ENCODE measurements around the gene FGFRL1.
"Not testable (repeated sequence)": the region's sequence is repeated elsewhere in the genome, so short reads cannot be mapped to it uniquely, and the experiment has no call there.

The FGFRL1 gene

DNA sequence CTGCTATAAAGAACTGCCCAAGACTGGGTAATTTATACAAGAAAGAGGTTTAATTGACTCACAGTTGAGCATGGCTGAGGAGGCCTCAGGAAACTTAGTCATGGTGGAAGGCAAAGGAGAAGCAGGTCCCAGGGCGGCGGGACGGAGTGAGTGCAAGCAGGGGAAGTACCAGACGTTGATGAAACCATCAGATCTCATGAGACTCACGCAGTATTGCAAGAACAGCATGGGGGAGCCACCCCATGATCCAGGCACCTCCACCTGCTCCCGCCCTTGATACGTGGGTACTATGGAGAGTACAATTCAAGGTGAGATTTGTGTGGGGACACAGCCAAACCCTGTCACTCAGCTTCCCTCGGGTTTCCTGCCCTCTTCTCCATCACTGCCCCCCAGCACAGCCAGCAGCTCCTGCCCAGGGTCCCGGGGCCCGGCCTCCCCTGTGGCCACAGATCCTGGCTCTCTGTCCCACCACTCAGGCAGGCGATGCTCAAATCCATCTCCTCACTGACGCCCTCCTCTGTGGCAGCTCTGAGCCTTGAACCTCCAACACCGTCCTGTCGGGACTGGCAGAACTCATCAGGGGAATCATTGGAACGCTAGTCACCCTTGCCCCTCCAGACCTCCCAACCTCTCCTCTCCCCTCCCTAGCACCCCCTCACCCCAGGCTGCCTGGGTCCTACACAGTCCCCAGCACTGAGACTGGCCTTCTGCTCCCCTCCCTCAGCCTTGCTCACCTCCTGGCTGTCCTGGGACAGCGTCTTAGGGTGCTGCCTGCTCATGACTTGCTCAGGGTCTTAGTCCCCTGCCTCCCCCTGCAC, 37.6 kb downstream of the FGFRL1 start:
- Histone ChIP-seq H3K27ac (ENCODE audit: low read length) (no peak overlapping the region), H3K36me3 (ENCODE audit: control insufficient read depth, insufficient read depth, low read length) (no peaks in the 10 kb centered on the region), H3K4me3 (ENCODE audit: low read length) (no peak overlapping the region), H3K27me3 (ENCODE audit: control insufficient read depth, insufficient read depth, low read length) (no peaks in the 10 kb centered on the region; the same call in 1 of the 2 replicates), H3K9me3 (ENCODE audit: control insufficient read depth, insufficient read depth, low read length) (no peaks in the 10 kb centered on the region), H3K4me1 (ENCODE audit: control insufficient read depth, insufficient read depth, low read length) (peaks cover 2% of the 10 kb centered on the region; the same call in 1 of the 2 replicates)
- DNase-seq (ENCODE audit: low read depth, low spot score), result no peak
- no CpG with 5 or more reads among the region's 16 CpGs for WGBS (ENCODE audit: insufficient coverage, insufficient read length)

DNA sequence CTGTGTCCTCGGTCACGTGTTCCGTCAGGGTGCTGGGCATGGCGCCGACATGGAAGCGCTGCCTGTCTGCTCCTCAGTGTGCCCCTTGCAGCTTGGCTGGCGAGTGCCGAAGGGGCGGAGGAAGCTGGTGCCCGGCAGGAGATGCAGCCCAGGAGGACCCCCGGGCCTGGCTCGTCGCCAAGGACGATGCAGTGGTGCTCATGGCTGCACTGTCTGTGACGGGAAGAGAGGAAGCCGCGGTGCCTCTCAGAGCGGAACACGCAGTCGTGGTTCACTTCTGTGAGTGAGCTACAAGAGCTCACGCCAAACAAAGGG, 38.1 kb downstream of the FGFRL1 start:
- no peaks in the 10 kb centered on the region; the same call in 1 of the 2 replicates for H3K27me3 ChIP-seq (ENCODE audit: control insufficient read depth, insufficient read depth, low read length)
- no peak for DNase-seq (ENCODE audit: low read depth, low spot score)
- no peaks in the 10 kb centered on the region for H3K36me3 ChIP-seq (ENCODE audit: control insufficient read depth, insufficient read depth, low read length)
- peaks cover 2% of the 10 kb centered on the region; the same call in 1 of the 2 replicates for H3K4me1 ChIP-seq (ENCODE audit: control insufficient read depth, insufficient read depth, low read length)
- WGBS (ENCODE audit: insufficient coverage, insufficient read length), result no CpG with 5 or more reads among the region's 21 CpGs
- no peak overlapping the region for H3K27ac ChIP-seq (ENCODE audit: low read length)
- no peak overlapping the region for H3K4me3 ChIP-seq (ENCODE audit: low read length)
- no peaks in the 10 kb centered on the region for H3K9me3 ChIP-seq (ENCODE audit: control insufficient read depth, insufficient read depth, low read length)

DNA sequence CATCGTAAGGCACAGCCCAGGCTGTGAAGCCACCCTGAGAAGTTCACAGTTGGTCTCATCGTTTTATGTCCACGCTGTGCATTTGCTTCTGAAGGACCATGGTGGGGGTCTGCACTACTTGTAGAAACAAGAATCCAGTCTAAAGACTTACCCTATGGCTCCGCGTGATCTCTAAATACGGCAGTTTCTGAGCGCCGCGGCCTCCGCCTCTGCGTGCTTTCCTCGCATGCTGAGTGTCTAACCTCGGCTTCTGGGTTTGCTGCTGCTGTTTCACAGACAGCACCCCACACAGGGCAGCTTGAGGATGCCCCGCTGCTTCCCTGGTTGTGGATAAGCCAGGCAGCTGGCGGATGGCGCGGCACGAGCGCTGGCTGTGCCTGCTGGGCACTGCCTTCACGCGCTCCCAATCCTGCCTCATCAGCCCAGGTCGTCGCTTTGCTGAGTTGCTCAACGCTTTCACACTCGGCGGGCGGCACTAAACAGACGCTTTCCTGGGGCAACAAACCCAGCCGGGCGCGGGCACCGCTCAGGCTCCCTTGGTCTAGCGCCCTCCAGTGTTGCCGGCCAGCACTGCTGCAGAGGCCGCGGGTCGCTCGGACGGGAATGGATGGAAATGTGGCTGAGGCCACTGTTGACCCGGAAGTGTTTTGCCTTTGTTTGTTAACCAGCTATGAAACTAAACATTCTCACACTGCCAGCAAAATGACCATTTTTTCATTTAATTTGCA, 39.2 kb downstream of the FGFRL1 start:
- Histone ChIP-seq H3K9me3 (ENCODE audit: control insufficient read depth, insufficient read depth, low read length) (no peaks in the 10 kb centered on the region), H3K27me3 (ENCODE audit: control insufficient read depth, insufficient read depth, low read length) (no peaks in the 10 kb centered on the region; the same call in 1 of the 2 replicates), H3K27ac (ENCODE audit: low read length) (no peak overlapping the region), H3K36me3 (ENCODE audit: control insufficient read depth, insufficient read depth, low read length) (no peaks in the 10 kb centered on the region), H3K4me3 (ENCODE audit: low read length) (no peak overlapping the region), H3K4me1 (ENCODE audit: control insufficient read depth, insufficient read depth, low read length) (peaks cover 2% of the 10 kb centered on the region; the same call in 1 of the 2 replicates)
- WGBS (ENCODE audit: insufficient coverage, insufficient read length), result no CpG with 5 or more reads among the region's 40 CpGs
- DNase-seq (ENCODE audit: low read depth, low spot score), result no peak

DNA sequence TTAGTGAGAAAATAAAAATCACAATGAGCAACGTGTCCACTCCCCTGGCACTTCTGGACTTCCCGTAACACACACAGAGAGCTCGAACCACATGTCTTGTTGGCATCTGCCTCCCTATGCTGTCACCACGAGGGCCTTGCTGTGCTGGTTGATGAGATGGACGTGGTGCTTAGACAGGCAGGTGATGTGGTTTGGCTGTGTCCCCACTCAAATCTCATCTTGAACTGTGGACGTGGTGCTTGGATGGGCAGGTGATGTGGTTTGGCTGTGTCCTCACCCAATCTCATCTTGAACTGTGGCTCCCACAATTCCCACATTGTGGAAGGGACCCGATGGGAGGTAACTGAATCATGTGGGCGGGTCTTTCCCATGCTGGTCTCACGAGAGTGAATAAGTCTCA, 40.0 kb downstream of the FGFRL1 start:
- Histone ChIP-seq H3K4me3 (ENCODE audit: low read length) (no peak overlapping the region), H3K9me3 (ENCODE audit: control insufficient read depth, insufficient read depth, low read length) (no peaks in the 10 kb centered on the region), H3K27ac (ENCODE audit: low read length) (no peak overlapping the region), H3K4me1 (ENCODE audit: control insufficient read depth, insufficient read depth, low read length) (peaks cover 2% of the 10 kb centered on the region; the same call in 1 of the 2 replicates), H3K27me3 (ENCODE audit: control insufficient read depth, insufficient read depth, low read length) (no peaks in the 10 kb centered on the region; the same call in 1 of the 2 replicates), H3K36me3 (ENCODE audit: control insufficient read depth, insufficient read depth, low read length) (no peaks in the 10 kb centered on the region)
- WGBS (ENCODE audit: insufficient coverage, insufficient read length), result no CpG with 5 or more reads among the region's 9 CpGs
- DNase-seq (ENCODE audit: low read depth, low spot score), result no peak

DNA sequence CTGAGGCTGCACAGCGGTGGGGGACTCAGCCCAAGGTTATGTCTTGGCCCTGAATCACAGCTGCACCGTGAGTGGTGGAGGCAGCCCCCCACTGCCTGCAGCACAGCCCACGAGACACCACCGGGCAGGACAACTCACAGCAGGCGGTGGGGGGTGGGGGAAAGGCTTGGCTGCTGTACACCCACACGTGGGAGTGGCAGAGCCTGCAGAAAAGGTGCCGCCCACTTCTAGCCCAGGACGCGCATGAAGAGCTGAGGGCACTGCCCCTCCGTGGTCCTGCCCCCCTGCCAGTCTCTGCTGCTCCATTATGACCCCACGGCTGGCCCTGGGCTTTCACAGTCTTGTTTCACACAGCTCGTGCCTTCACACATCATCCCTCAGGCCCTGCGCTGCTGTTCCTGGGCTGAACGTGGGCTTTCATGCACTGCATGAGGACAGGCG, 40.8 kb downstream of the FGFRL1 start:
- H3K36me3 ChIP-seq (ENCODE audit: control insufficient read depth, insufficient read depth, low read length), result no peaks in the 10 kb centered on the region
- peaks cover 2% of the 10 kb centered on the region; the same call in 1 of the 2 replicates for H3K4me1 ChIP-seq (ENCODE audit: control insufficient read depth, insufficient read depth, low read length)
- no peak overlapping the region for H3K27ac ChIP-seq (ENCODE audit: low read length)
- DNase-seq (ENCODE audit: low read depth, low spot score), result no peak
- no peak overlapping the region for H3K4me3 ChIP-seq (ENCODE audit: low read length)
- H3K27me3 ChIP-seq (ENCODE audit: control insufficient read depth, insufficient read depth, low read length), result no peaks in the 10 kb centered on the region; the same call in 1 of the 2 replicates
- H3K9me3 ChIP-seq (ENCODE audit: control insufficient read depth, insufficient read depth, low read length), result no peaks in the 10 kb centered on the region
- no CpG with 5 or more reads among the region's 15 CpGs for WGBS (ENCODE audit: insufficient coverage, insufficient read length)

DNA sequence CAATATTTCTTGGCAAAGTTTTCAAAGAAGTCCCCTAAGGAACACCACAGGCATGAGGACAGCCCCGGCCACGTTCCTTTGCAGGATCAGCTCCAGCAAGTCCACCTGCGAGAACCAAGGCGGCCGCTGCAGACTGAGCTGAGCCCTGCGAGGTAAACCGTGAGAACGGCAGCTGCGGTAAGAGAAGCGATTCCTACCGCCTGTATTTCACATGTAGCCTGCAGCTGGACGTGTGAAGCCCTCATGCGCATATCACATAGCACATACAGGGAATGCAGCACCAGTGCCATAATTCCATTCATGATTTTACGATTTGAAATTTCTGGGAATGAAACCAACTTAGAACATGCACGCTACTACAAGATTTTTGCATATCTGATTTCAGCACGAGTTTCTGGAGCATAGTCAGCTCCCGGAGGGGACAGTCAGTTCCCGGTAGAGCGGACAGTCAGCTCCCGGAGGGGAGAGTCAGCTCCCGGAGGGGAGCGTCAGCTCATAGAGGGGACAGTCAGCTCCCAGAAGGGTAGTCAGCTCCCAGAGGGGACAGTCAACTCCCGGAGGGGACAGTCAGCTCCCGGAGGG, 41.7 kb downstream of the FGFRL1 start:
- Histone ChIP-seq H3K4me3 (ENCODE audit: low read length) (no peak overlapping the region), H3K27ac (ENCODE audit: low read length) (no peak overlapping the region), H3K4me1 (ENCODE audit: control insufficient read depth, insufficient read depth, low read length) (peaks cover 2% of the 10 kb centered on the region; the same call in 1 of the 2 replicates), H3K27me3 (ENCODE audit: control insufficient read depth, insufficient read depth, low read length) (no peaks in the 10 kb centered on the region; the same call in 1 of the 2 replicates), H3K36me3 (ENCODE audit: control insufficient read depth, insufficient read depth, low read length) (no peaks in the 10 kb centered on the region), H3K9me3 (ENCODE audit: control insufficient read depth, insufficient read depth, low read length) (no peaks in the 10 kb centered on the region)
- no peak for DNase-seq (ENCODE audit: low read depth, low spot score)
- no CpG with 5 or more reads among the region's 24 CpGs for WGBS (ENCODE audit: insufficient coverage, insufficient read length)

DNA sequence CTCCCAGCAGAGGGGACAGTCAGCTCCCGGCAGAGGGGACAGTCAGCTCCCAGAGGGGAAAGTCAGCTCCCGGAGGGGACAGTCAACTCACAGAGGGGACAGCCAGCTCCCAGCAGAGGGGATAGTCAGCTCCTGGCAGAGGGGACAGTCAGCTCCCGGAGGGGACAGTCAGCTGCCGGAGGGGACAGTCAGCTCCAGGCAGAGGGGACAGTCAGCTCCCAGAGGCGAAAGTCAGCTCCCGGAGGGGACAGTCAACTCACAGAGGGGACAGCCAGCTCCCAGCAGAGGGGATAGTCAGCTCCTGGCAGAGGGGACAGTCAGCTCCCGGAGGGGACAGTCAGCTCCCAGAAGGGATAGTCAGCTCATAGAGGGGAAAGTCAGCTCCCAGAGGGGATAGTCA, 42.5 kb downstream of the FGFRL1 start:
- not testable (repeated sequence) for DNase-seq (ENCODE audit: low read depth, low spot score); H3K27me3 ChIP-seq (ENCODE audit: control insufficient read depth, insufficient read depth, low read length); H3K9me3 ChIP-seq (ENCODE audit: control insufficient read depth, insufficient read depth, low read length); H3K4me1 ChIP-seq (ENCODE audit: control insufficient read depth, insufficient read depth, low read length); H3K27ac ChIP-seq (ENCODE audit: low read length); H3K36me3 ChIP-seq (ENCODE audit: control insufficient read depth, insufficient read depth, low read length); H3K4me3 ChIP-seq (ENCODE audit: low read length)
- WGBS (ENCODE audit: insufficient coverage, insufficient read length), result no CpG with 5 or more reads among the region's 7 CpGs

DNA sequence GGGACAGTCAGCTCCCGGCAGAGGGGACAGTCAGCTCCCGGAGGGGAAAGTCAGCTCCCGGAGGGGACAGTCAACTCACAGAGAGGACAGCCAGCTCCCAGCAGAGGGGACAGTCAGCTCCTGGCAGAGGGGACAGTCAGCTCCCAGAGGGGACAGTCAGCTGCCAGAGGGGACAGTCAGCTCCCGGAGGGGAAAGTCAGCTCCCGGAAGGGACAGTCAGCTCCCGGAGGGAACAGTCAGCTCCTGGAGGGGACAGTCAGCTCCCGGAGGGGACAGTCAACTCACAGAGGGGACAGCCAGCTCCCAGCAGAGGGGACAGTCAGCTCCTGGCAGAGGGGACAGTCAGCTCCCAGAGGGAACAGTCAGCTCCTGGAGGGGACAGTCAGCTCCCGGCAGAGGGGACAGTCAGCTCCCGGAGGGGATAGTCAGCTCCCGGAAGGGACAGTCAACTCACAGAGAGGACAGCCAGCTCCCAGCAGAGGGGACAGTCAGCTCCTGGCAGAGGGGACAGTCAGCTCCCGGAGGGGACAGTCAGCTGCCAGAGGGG, 43.3 kb downstream of the FGFRL1 start:
- not testable (repeated sequence) for H3K9me3 ChIP-seq (ENCODE audit: control insufficient read depth, insufficient read depth, low read length); H3K27ac ChIP-seq (ENCODE audit: low read length); H3K4me3 ChIP-seq (ENCODE audit: low read length); H3K36me3 ChIP-seq (ENCODE audit: control insufficient read depth, insufficient read depth, low read length); DNase-seq (ENCODE audit: low read depth, low spot score); H3K4me1 ChIP-seq (ENCODE audit: control insufficient read depth, insufficient read depth, low read length); H3K27me3 ChIP-seq (ENCODE audit: control insufficient read depth, insufficient read depth, low read length)
- WGBS (ENCODE audit: insufficient coverage, insufficient read length), result no CpG with 5 or more reads among the region's 11 CpGs

DNA sequence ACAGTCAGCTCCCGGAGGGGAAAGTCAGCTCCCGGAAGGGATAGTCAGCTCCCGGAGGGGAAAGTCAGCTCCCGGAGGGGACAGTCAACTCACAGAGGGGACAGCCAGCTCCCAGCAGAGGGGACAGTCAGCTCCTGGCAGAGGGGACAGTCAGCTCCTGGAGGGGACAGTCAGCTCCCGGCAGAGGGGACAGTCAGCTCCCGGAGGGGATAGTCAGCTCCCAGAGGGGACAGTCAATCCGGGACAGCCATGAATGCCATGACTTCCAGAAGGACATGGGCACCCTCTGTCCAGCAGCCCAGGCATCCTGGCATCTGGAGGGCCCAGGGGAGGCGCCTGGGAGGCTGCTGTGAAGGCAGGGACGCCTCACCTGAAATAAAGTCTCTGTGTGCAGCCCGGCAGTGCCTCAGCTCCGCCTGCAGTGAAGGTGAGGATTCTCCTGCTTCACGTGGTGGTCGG, 43.8 kb downstream of the FGFRL1 start:
- H3K9me3 ChIP-seq (ENCODE audit: control insufficient read depth, insufficient read depth, low read length); DNase-seq (ENCODE audit: low read depth, low spot score); H3K27ac ChIP-seq (ENCODE audit: low read length); H3K36me3 ChIP-seq (ENCODE audit: control insufficient read depth, insufficient read depth, low read length); H3K4me3 ChIP-seq (ENCODE audit: low read length); H3K4me1 ChIP-seq (ENCODE audit: control insufficient read depth, insufficient read depth, low read length); H3K27me3 ChIP-seq (ENCODE audit: control insufficient read depth, insufficient read depth, low read length): not testable (repeated sequence)
- no CpG with 5 or more reads among the region's 13 CpGs for WGBS (ENCODE audit: insufficient coverage, insufficient read length)
